Neural cell (in vitro differentiated cells): ENCODE results near the gene CPVL. TPM values are rescaled to one million over a fixed set of nuclear protein-coding genes. Genes with fewer than 3 reads are reported as not detected.

ENCODE experiments used
- H2AFZ ChIP-seq: fragments of 200-600, 300-800 bp; sonication (generic), shearing (Covaris generic); 2 replicates; pipeline ENCODE4 v1.6.0; 2014; ENCODE audit warnings: low read depth, mild to moderate bottlenecking, antibody characterized with exemption, low read length, moderate library complexity
- H3F3A ChIP-seq: fragments of 200-600 bp; shearing (Covaris generic); 2 replicates; pipeline ENCODE4 v1.6.1; 2016; ENCODE audit warnings: mild to moderate bottlenecking, moderate library complexity, mixed read lengths, antibody characterized with exemption, low read length; ENCODE audit not compliant: insufficient read depth, poor library complexity, severe bottlenecking
- H3K27ac ChIP-seq: fragments of 200-600, 300-800 bp; sonication (generic), shearing (Covaris generic); 2 replicates; pipeline ENCODE4 v1.5.1; 2014; ENCODE audit warnings: mild to moderate bottlenecking, low read length, moderate library complexity
- H3K27me3 ChIP-seq: fragments of 300-800, 200-600 bp; sonication (generic), shearing (Covaris generic); 2 replicates; pipeline ENCODE4 v1.6.0; 2014; ENCODE audit warnings: mild to moderate bottlenecking, low read depth, low read length, moderate library complexity; ENCODE audit not compliant: insufficient read depth
- H3K36me3 ChIP-seq: fragments of 300-800, 200-600 bp; sonication (generic), shearing (Covaris generic); 2 replicates; pipeline ENCODE4 v1.5.1; 2014; ENCODE audit warnings: mild to moderate bottlenecking, antibody characterized with exemption, low read length, moderate library complexity; ENCODE audit not compliant: insufficient read depth
- H3K4me2 ChIP-seq: fragments of 300-800, 200-600 bp; sonication (generic), shearing (Covaris generic); 2 replicates; pipeline ENCODE4 v1.6.0; 2014; ENCODE audit warnings: mild to moderate bottlenecking, low read length
- H3K4me3 ChIP-seq: fragments of 300-800, 200-600 bp; sonication (generic), shearing (Covaris generic); 2 replicates; pipeline ENCODE4 v1.5.1; 2014; ENCODE audit warnings: mild to moderate bottlenecking, low read length, moderate library complexity
- H3K79me2 ChIP-seq: fragments of 200-600 bp; shearing (Covaris generic); replicated peaks from 2 replicates; pipeline ENCODE4 v1.6.0; 2014; ENCODE audit warnings: mild to moderate bottlenecking, low read length, moderate library complexity; ENCODE audit not compliant: insufficient read depth
- H3K9ac ChIP-seq: fragments of 300-800, 200-600 bp; sonication (generic), shearing (Covaris generic); 2 replicates; pipeline ENCODE4 v1.6.1; 2016; ENCODE audit warnings: mild to moderate bottlenecking, low read length, mixed read lengths
- H3K9me2 ChIP-seq: fragments of 200-600 bp; shearing (Covaris generic); 2 replicates; pipeline ENCODE4 v1.6.1; 2016; ENCODE audit warnings: mild to moderate bottlenecking, low read length, mixed read lengths; ENCODE audit not compliant: insufficient read depth
- H3K9me3 ChIP-seq: fragments of 200-600, 300-800 bp; sonication (generic), shearing (Covaris generic); 2 replicates; pipeline ENCODE4 v1.6.1; 2016; ENCODE audit warnings: mild to moderate bottlenecking, mixed run types, low read length, moderate library complexity, mixed read lengths
- H4K20me1 ChIP-seq: fragments of 200-600 bp; shearing (Covaris generic); 2 replicates; pipeline ENCODE4 v1.6.1; 2016; ENCODE audit warnings: mild to moderate bottlenecking, mixed run types; ENCODE audit not compliant: insufficient read depth
- CTCF ChIP-seq: fragments of 450-650 bp; IDR thresholded peaks from 2 replicates; pipeline ENCODE4 v1.5.1; 2014; ENCODE audit warnings: antibody characterized with exemption, mild to moderate bottlenecking, moderate library complexity; ENCODE audit not compliant: poor library complexity, severe bottlenecking
- EP300 ChIP-seq: fragments of 450-650 bp; conservative IDR thresholded peaks from 2 replicates; pipeline ENCODE4 v1.6.1; 2014; ENCODE audit warnings: antibody characterized with exemption, mild to moderate bottlenecking, moderate library complexity; ENCODE audit not compliant: poor library complexity, severe bottlenecking
- EZH2 ChIP-seq: fragments of 200-600, 300-800 bp; shearing (Covaris generic), sonication (generic); IDR thresholded peaks from 2 replicates; pipeline ENCODE4 v1.6.1; 2014; ENCODE audit warnings: antibody characterized with exemption, low read length, borderline replicate concordance, mild to moderate bottlenecking; ENCODE audit not compliant: insufficient read depth, poor library complexity, severe bottlenecking
- MXI1 ChIP-seq: fragments of 450-650 bp; conservative IDR thresholded peaks from 2 replicates; pipeline ENCODE4 v1.6.1; 2014; ENCODE audit warnings: antibody characterized with exemption, mild to moderate bottlenecking; ENCODE audit not compliant: poor library complexity, severe bottlenecking
- POLR2AphosphoS5 ChIP-seq: IDR thresholded peaks from 2 replicates; pipeline ENCODE4 v1.6.1; 2012
- RAD21 ChIP-seq: fragments of 450-650 bp; conservative IDR thresholded peaks from 2 replicates; pipeline ENCODE4 v1.6.1; 2014; ENCODE audit warnings: antibody characterized with exemption, mild to moderate bottlenecking, moderate library complexity
- REST ChIP-seq: IDR thresholded peaks from 2 replicates; pipeline ENCODE4 v1.6.1; 2012; ENCODE audit warnings: borderline replicate concordance
- SMC3 ChIP-seq: fragments of 450-650 bp; conservative IDR thresholded peaks from 2 replicates; pipeline ENCODE4 v1.6.1; 2014; ENCODE audit warnings: antibody characterized with exemption, mild to moderate bottlenecking, moderate library complexity; ENCODE audit not compliant: poor library complexity
- TAF1 ChIP-seq: IDR thresholded peaks from 2 replicates; pipeline ENCODE4 v1.6.1; 2012; ENCODE audit warnings: low read depth
- polyA plus RNA-seq: library from polyadenylated mRNA; depleted of rRNA; stranded (reverse); fragments of >200 nt; gene quantifications from 2 replicates; pipeline ENCODE4 v1.2.3, GENCODE V29; 2014

Gene CPVL
- polyA plus RNA-seq, 1 donor from 2014 or later: 13.0 TPM

- H3K27ac ChIP-seq: peak overlapping the region; percentile 56
- no peaks in the 10 kb centered on the region for H4K20me1 ChIP-seq
- H3K4me3 ChIP-seq: no peak overlapping the region
- no peaks in the 10 kb centered on the region for H3K79me2 ChIP-seq
- H3K9me2 ChIP-seq: no peaks in the 10 kb centered on the region
- no peak overlapping the region for H3K9ac ChIP-seq
- H3K27me3 ChIP-seq: no peaks in the 10 kb centered on the region
- H3F3A ChIP-seq: peaks cover 2% of the 10 kb centered on the region
- no peak overlapping the region for H2AFZ ChIP-seq
- TF ChIP-seq REST (no peak), EZH2 (no peak), TAF1 (no peak), SMC3 (no peak), CTCF (no peak), MXI1 (no peak)
- H3K9me3 ChIP-seq: no peaks in the 10 kb centered on the region
- no peaks in the 10 kb centered on the region for H3K36me3 ChIP-seq
- H3K4me2 ChIP-seq: no peak overlapping the region
Observed at GRCh38 chr7:29122759-29123158, 23.6 kb downstream of the CPVL start.

- TF ChIP-seq EP300: no peak
- TF ChIP-seq POLR2AphosphoS5: no peak
- TF ChIP-seq REST: no peak
- no peak for TF ChIP-seq RAD21
- TF ChIP-seq MXI1: no peak
- Histone ChIP-seq H3K9me3 (no peaks in the 10 kb centered on the region), H3K36me3 (no peaks in the 10 kb centered on the region), H3K27me3 (no peaks in the 10 kb centered on the region), H2AFZ (no peak overlapping the region), H3K9ac (no peak overlapping the region), H3F3A (peaks cover 2% of the 10 kb centered on the region), H4K20me1 (no peaks in the 10 kb centered on the region), H3K4me3 (no peak overlapping the region), H3K27ac (no peak overlapping the region), H3K79me2 (no peaks in the 10 kb centered on the region), H3K4me2 (no peak overlapping the region), H3K9me2 (no peaks in the 10 kb centered on the region)
Observed at GRCh38 chr7:29122081-29122480, 24.3 kb downstream of the CPVL start.
